Left ventricle myocardium superior (tissue), 1 donor: ENCODE data around the gene SPIN1. TPM values are rescaled to one million over a fixed set of nuclear protein-coding genes. Genes with fewer than 3 reads are reported as not detected.

ENCODE experiments used
- ATAC-seq: fragments of 200-7000 bp; cut with Tn5 transposase; one replicate; pipeline ENCODE4 v1.9.1; 2020; ENCODE audit warnings: mild to moderate bottlenecking, moderate library complexity
- DNase-seq: peaks from one replicate; pipeline ENCODE4 v3.0.0-alpha.2; 2020
- intact Hi-C: fragments of 100-400 bp; cut with micrococcal nuclease; formaldehyde crosslinking; loops from one replicate; pipeline ENCODE4 v1.11.0; 2022
- total RNA-seq: library from RNA; stranded (reverse); fragmentation: NEBNext Ultra II Directional; extraction: Animal tissue kit (Norgen Biotek cat#: 25700); gene quantifications from one replicate; pipeline ENCODE4 v1.2.1, GENCODE V29; 2021
- donor health status: DM: no; HTN: yes; CAD: no; lungs with severe emphysema.

Gene SPIN1
- total RNA-seq, 1 donor from 2014 or later, result 56.6 TPM

- ATAC-seq, result no peak
- intact Hi-C loops, result no loop called here
- DNase-seq, result no peak
These were observed 139.4 kb downstream of the SPIN1 start for GRCh38 chr9:88527618-88528017.

Other genes starting within 250 kb of the SPIN1 start
- gene SPATA31C2, start 250.0 kb upstream of the SPIN1 start, total RNA-seq, result not detected
- not detected for gene NXNL2, start 146.7 kb downstream of the SPIN1 start, total RNA-seq